ENCODE data around the gene DIPK1B. TPM values are rescaled to one million over a fixed set of nuclear protein-coding genes. Genes with fewer than 3 reads are reported as not detected.
"Not testable (repeated sequence)": the region's sequence is repeated elsewhere in the genome, so short reads cannot be mapped to it uniquely, and the experiment has no call there.

The DIPK1B gene
- total RNA-seq, 1 experiment from 2014 or later, result not detected

DNA sequence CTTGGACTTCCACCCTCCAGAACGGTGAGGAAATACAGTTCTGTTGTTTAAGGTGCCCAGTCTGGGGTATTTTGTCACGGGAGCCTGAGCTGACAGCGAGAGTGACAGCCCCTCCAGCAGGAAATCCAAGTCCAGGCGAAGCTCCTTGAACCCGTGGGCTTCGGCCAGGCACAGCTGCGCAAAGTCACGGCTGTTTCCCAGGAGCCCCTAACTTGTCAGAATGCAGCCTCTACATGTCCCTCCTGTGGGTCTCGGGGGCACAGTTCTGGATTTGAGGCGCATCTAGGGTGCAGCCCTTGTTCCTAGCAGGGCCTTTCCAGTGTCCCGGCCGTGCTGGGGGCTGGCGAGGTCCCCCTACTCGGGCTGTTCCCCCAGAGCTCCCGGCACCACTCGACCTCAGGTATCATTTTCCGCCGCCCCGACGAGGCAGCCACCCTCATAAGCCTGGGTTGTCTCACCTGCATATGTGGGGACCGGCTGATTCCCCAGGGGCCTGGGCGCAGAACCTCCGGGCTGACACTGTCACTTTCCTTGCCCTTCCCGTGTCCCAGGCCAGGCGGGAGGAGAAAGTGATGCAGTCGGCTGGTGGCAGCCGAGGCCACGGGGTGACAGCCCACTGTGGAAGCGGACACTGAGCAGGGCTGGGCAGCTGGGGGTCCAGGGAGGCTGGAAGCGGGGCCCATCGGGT is 41.1 kb downstream of the DIPK1B start:
- ChIA-PET CTCF (interaction anchor here (1.5 kb wide), 1 partner anchor 13 kb away, joined by 6 read pairs; no protein-coding TSS in a partner anchor), POLR2A (no interaction called here)
- Mint-ChIP-seq H3K27me3 (ENCODE audit: insufficient read depth, unreplicated experiment) (peaks cover 15% of the 10 kb centered on the region), H3K9me3 (ENCODE audit: unreplicated experiment) (peaks cover 15% of the 10 kb centered on the region), H3K4me3 (ENCODE audit: unreplicated experiment) (no peak overlapping the region), H3K36me3 (ENCODE audit: insufficient read depth, unreplicated experiment) (no peaks in the 10 kb centered on the region), H3K27ac (ENCODE audit: low read depth, unreplicated experiment) (no peak overlapping the region), H3K4me1 (ENCODE audit: insufficient read depth, unreplicated experiment) (no peaks in the 10 kb centered on the region)
- TF ChIP-seq, protein P1, sequence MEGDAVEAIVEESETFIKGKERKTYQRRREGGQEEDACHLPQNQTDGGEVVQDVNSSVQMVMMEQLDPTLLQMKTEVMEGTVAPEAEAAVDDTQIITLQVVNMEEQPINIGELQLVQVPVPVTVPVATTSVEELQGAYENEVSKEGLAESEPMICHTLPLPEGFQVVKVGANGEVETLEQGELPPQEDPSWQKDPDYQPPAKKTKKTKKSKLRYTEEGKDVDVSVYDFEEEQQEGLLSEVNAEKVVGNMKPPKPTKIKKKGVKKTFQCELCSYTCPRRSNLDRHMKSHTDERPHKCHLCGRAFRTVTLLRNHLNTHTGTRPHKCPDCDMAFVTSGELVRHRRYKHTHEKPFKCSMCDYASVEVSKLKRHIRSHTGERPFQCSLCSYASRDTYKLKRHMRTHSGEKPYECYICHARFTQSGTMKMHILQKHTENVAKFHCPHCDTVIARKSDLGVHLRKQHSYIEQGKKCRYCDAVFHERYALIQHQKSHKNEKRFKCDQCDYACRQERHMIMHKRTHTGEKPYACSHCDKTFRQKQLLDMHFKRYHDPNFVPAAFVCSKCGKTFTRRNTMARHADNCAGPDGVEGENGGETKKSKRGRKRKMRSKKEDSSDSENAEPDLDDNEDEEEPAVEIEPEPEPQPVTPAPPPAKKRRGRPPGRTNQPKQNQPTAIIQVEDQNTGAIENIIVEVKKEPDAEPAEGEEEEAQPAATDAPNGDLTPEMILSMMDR (IDR thresholded peaks at IDR 0.05; ENCODE audit: unreplicated experiment), result no peak
- intact Hi-C loops (cut with micrococcal nuclease), result no loop called here
- no TSS peak for BruUV-seq (replicated peaks)
- no peak for DNase-seq (ENCODE audit: unreplicated experiment)

DNA sequence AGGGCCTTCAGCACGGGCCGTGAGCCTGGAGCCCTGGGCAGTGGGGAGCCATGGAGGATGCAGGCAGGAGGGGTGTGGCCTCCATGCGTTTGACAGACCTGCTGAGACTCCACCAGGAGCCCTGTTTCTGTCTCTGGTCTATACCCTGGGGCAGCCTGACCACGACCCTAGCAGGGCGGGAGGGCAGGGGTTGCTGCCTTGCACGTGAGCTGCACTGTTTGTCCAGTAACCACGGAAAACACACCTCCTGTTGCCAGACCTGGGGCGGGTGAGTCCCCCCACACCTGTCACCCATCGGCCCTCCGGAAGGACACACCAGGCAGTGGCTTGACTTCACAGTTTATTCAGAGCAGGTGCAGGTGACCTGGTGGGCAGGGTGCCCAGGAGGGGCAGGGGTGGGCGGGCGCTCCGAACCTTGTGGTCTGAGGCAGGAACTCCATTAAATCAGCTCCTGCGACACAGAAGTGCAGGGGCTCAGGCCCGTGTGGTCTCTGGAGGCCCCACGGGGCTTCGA is 41.7 kb downstream of the DIPK1B start:
- peaks cover 15% of the 10 kb centered on the region for H3K27me3 Mint-ChIP-seq (ENCODE audit: insufficient read depth, unreplicated experiment)
- intact Hi-C loops (cut with micrococcal nuclease), result no loop called here
- ChIA-PET POLR2A (no interaction called here), CTCF (interaction anchor here (1.5 kb wide), 1 partner anchor 12 kb away, joined by 6 read pairs; no protein-coding TSS in a partner anchor)
- no peak for DNase-seq (ENCODE audit: unreplicated experiment)
- peaks cover 15% of the 10 kb centered on the region for H3K9me3 Mint-ChIP-seq (ENCODE audit: unreplicated experiment)
- no peak overlapping the region for H3K4me3 Mint-ChIP-seq (ENCODE audit: unreplicated experiment)
- H3K36me3 Mint-ChIP-seq (ENCODE audit: insufficient read depth, unreplicated experiment), result no peaks in the 10 kb centered on the region
- TF ChIP-seq, protein P1 (IDR thresholded peaks at IDR 0.05; ENCODE audit: unreplicated experiment), result no peak
- no TSS peak for BruUV-seq (replicated peaks)
- H3K27ac Mint-ChIP-seq (ENCODE audit: low read depth, unreplicated experiment), result no peak overlapping the region
- no peaks in the 10 kb centered on the region for H3K4me1 Mint-ChIP-seq (ENCODE audit: insufficient read depth, unreplicated experiment)

DNA sequence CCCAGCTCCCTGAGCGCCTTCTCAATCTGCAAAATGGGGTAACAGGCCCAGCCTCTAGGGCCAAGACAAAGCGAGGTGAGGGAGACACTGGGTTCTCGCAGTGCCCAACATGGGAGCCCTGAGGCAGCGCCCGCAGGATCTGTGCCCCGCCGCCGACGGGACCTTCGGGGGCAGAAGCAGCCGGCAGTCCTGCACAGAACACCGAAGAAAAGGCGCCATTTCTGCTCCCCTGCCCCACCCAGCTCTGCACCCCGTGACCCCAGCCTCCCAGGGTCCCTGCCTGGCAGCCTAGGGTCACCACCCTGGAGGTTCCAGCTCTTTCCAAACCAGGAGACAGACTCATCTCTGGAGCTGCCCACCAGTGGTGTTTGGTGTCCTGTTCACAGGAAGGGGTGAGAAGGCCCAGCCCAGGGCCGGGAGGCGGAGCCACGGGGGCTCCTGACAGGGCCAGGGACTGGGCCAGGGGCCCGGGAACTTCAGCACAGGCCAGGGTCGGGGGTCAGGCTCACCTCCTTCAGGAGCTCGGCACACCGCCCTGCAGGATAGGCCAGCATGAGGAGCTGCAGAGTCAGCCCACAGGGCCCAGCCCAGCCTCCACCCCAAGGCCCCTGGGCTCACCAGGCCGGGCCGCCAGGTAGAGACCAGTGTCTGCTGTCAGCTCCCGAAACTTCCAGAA is 42.4 kb downstream of the DIPK1B start:
- intact Hi-C loops (cut with micrococcal nuclease), result no loop called here
- no TSS peak for BruUV-seq (replicated peaks)
- CTCF ChIA-PET, result interaction anchor here (0.5 to 1.5 kb wide), 2 partner anchors 12 to 28 kb away, joined by 3 to 6 read pairs; no protein-coding TSS in a partner anchor
- Mint-ChIP-seq H3K9me3 (ENCODE audit: unreplicated experiment) (peaks cover 15% of the 10 kb centered on the region), H3K4me3 (ENCODE audit: unreplicated experiment) (no peak overlapping the region), H3K4me1 (ENCODE audit: insufficient read depth, unreplicated experiment) (no peaks in the 10 kb centered on the region), H3K36me3 (ENCODE audit: insufficient read depth, unreplicated experiment) (no peaks in the 10 kb centered on the region), H3K27ac (ENCODE audit: low read depth, unreplicated experiment) (no peak overlapping the region), H3K27me3 (ENCODE audit: insufficient read depth, unreplicated experiment) (peaks cover 15% of the 10 kb centered on the region)
- POLR2A ChIA-PET, result interaction anchor here (0.9 kb wide), 1 partner anchor 10 kb away, joined by 3 read pairs; no protein-coding TSS in a partner anchor
- TF ChIP-seq, protein P1 (IDR thresholded peaks at IDR 0.05; ENCODE audit: unreplicated experiment), result no peak
- no peak for DNase-seq (ENCODE audit: unreplicated experiment)

DNA sequence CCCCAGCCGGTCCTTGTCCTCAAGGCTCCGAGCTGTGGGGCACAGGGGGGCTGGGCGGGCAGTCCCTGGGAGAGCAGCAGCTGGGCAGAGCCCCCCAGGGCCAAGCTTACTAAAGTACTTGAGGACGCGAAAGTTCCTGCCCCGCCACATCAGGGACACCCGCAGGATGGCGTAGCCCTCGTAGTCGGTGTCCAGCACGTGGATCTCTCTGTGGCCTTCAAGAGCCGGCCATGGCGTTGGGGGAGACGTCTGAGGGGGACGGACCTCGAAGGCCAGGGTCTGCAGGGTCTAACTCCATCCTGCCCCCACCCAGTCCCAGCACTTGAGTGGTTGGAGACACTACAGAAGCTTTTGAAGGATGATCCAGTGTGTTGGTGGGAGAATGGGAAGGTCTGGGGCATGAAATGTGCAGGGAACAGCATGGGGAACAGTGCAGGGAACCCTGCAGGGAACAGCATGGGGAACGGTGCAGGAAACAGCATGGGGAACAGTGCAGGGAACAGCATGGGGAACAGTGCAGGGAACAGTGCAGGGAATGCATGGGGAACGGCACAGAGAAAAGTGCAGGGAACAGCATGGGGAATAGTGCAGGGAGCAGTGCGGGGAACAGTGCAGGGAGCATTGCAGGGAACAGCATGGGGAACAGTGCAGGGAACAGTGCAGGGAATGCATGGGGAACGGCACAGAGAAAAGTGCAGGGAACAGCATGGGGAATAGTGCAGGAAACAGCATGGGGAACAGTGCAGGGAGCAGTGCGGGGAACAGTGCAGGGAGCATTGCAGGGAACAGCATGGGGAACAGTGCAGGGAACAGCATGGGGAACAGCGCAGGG is 43.1 kb downstream of the DIPK1B start:
- H3K27ac Mint-ChIP-seq (ENCODE audit: low read depth, unreplicated experiment); H3K4me3 Mint-ChIP-seq (ENCODE audit: unreplicated experiment); H3K4me1 Mint-ChIP-seq (ENCODE audit: insufficient read depth, unreplicated experiment); BruUV-seq (replicated peaks); intact Hi-C loops (cut with micrococcal nuclease); DNase-seq (ENCODE audit: unreplicated experiment); H3K36me3 Mint-ChIP-seq (ENCODE audit: insufficient read depth, unreplicated experiment): not testable (repeated sequence)
- CTCF ChIA-PET, result interaction anchor here (0.5 to 1.5 kb wide), 2 partner anchors 11 to 28 kb away, joined by 3 to 6 read pairs; no protein-coding TSS in a partner anchor
- POLR2A ChIA-PET, result interaction anchor here (0.9 kb wide), 1 partner anchor 10 kb away, joined by 3 read pairs; no protein-coding TSS in a partner anchor
- Mint-ChIP-seq H3K27me3 (ENCODE audit: insufficient read depth, unreplicated experiment) (peaks cover 15% of the 10 kb centered on the region), H3K9me3 (ENCODE audit: unreplicated experiment) (peaks cover 15% of the 10 kb centered on the region)

Data from MCF 10A (cell line).